Left cardiac atrium (tissue), 4 donors: ENCODE measurements around the gene RPTOR. TPM values are rescaled to one million over a fixed set of nuclear protein-coding genes. Genes with fewer than 3 reads are reported as not detected.
"Not testable (repeated sequence)": the region's sequence is repeated elsewhere in the genome, so short reads cannot be mapped to it uniquely, and the experiment has no call there.

ENCODE experiments used
- ATAC-seq, 2 donors: fragments of 200-7000 bp; cut with Tn5 transposase; one replicate each; pipeline ENCODE4 v1.9.1; 2020; ENCODE audit warnings: mild to moderate bottlenecking in 2 of 2, moderate library complexity in 2 of 2
- DNase-seq: peaks from one replicate; pipeline ENCODE4 v3.0.0-alpha.2; 2020
- intact Hi-C, 2 donors: fragments of 100-400 bp; cut with DNase I; formaldehyde crosslinking; loops; one replicate each; pipeline versions ENCODE4 v1.14.1 to v1.15.1; 2022 to 2023
- total RNA-seq, 2 donors: library from RNA; stranded (reverse); fragmentation: NEBNext Ultra II Directional; extraction: Animal tissue kit (Norgen Biotek cat#: 25700); gene quantifications; one replicate each; pipeline ENCODE4 v1.2.1, GENCODE V29; 2021
- donor health status: DM: no; HTN: yes; CAD: no.
- donor health status: DM: no; HTN: yes; CAD: no; lungs with severe emphysema.
- donor health status: DM: yes; HTN: yes; CAD: no.
- donor health status: Dilated cardiomyopathy.

RPTOR gene
- total RNA-seq, 2 donors from 2014 or later = 18.9 to 22.9 TPM

- ATAC-seq = no peak
- intact Hi-C loops = no loop called here
Measured at GRCh38 chr17:80862481-80862961, 317.9 kb downstream of the RPTOR start.

GRCh38 chr17:80862978-80863377, 318.3 kb downstream of the RPTOR start:
- intact Hi-C loops = no loop called here
- DNase-seq = no peak

More at GRCh38 chr17:80862481-80862961, 317.9 kb downstream of the RPTOR start:
- no peak for DNase-seq

GRCh38 chr17:80863626-80864025, 319.0 kb downstream of the RPTOR start:
- no peak for ATAC-seq
- intact Hi-C loops = no loop called here
- no peak for DNase-seq

More at GRCh38 chr17:80862978-80863377, 318.3 kb downstream of the RPTOR start:
- no peak for ATAC-seq

GRCh38 chr17:80864751-80865150, 320.1 kb downstream of the RPTOR start:
- ATAC-seq (no peak), DNase-seq (no peak)
- intact Hi-C loops = loop anchor here (5.0 kb wide), 2 partner anchors 103 to 118 kb away; no protein-coding TSS in a partner anchor

- intact Hi-C loops = loop anchor here (5.0 kb wide), 2 partner anchors 101 to 116 kb away; no protein-coding TSS in a partner anchor
- ATAC-seq (peak; percentile 53 to 75), DNase-seq (peak; percentile 70)
Measured at GRCh38 chr17:80866050-80866793, 321.6 kb downstream of the RPTOR start.

GRCh38 chr17:80868022-80868609, 323.5 kb downstream of the RPTOR start:
- intact Hi-C loops = loop anchor here (5.0 kb wide), 2 partner anchors 99 to 114 kb away; no protein-coding TSS in a partner anchor
- no peak for ATAC-seq
- DNase-seq = no peak

GRCh38 chr17:80869481-80870145, 325.0 kb downstream of the RPTOR start:
- no peak for ATAC-seq
- DNase-seq = no peak
- intact Hi-C loops = loop anchor here (5.0 to 10.0 kb wide), 3 partner anchors 95 to 113 kb away; no protein-coding TSS in a partner anchor

- intact Hi-C loops = loop anchor here in 1 of 2 donors (10.0 kb wide), 1 partner anchor 94 kb away; no protein-coding TSS in a partner anchor
- no peak for ATAC-seq
- no peak for DNase-seq
Measured at GRCh38 chr17:80870401-80870800, 325.8 kb downstream of the RPTOR start.

GRCh38 chr17:80871341-80871740, 326.7 kb downstream of the RPTOR start:
- no peak for DNase-seq
- peak in 1 of 2 donors; percentile 18 for ATAC-seq
- intact Hi-C loops = loop anchor here in 1 of 2 donors (10.0 kb wide), 1 partner anchor 93 kb away; no protein-coding TSS in a partner anchor

- ATAC-seq = peak; percentile 82 to 92
- peak; percentile 48 for DNase-seq
- intact Hi-C loops = loop anchor here in 1 of 2 donors (10.0 kb wide), 1 partner anchor 93 kb away; no protein-coding TSS in a partner anchor
Measured at GRCh38 chr17:80872001-80872500, 327.4 kb downstream of the RPTOR start.

GRCh38 chr17:80872501-80873306, 328.1 kb downstream of the RPTOR start:
- peak; percentile 8 to 10 for ATAC-seq
- intact Hi-C loops = loop anchor here in 1 of 2 donors (10.0 kb wide), 1 partner anchor 92 kb away; no protein-coding TSS in a partner anchor
- DNase-seq = no peak

- DNase-seq (no peak), ATAC-seq (peak; percentile 29 to 81)
- intact Hi-C loops = loop anchor here in 1 of 2 donors (10.0 kb wide), 1 partner anchor 91 kb away; no protein-coding TSS in a partner anchor
Measured at GRCh38 chr17:80873307-80873951, 328.8 kb downstream of the RPTOR start.

- DNase-seq = no peak
- ATAC-seq = no peak
- intact Hi-C loops = loop anchor here in 1 of 2 donors (10.0 kb wide), 1 partner anchor 90 kb away; no protein-coding TSS in a partner anchor
Measured at GRCh38 chr17:80874866-80875445, 330.3 kb downstream of the RPTOR start.

- peak; percentile 13 for DNase-seq
- ATAC-seq = not testable (repeated sequence)
- intact Hi-C loops = loop anchor here in 1 of 2 donors (10.0 kb wide), 1 partner anchor 89 kb away; no protein-coding TSS in a partner anchor
Measured at GRCh38 chr17:80875480-80875995, 330.9 kb downstream of the RPTOR start.

GRCh38 chr17:80876456-80876949, 331.9 kb downstream of the RPTOR start:
- not testable (repeated sequence) for ATAC-seq
- intact Hi-C loops = loop anchor here in 1 of 2 donors (10.0 kb wide), 1 partner anchor 88 kb away; no protein-coding TSS in a partner anchor
- DNase-seq = peak; percentile 10

GRCh38 chr17:80876950-80877728, 332.5 kb downstream of the RPTOR start:
- peak; percentile 9 for DNase-seq
- intact Hi-C loops = loop anchor here in 1 of 2 donors (10.0 kb wide), 1 partner anchor 88 kb away; no protein-coding TSS in a partner anchor
- no peak for ATAC-seq
